SK-N-SH (cell line): ENCODE results near the gene ALG11.

Source experiments
- JUND ChIP-seq: IDR thresholded peaks from 2 replicates; pipeline ENCODE4 v1.4.0; 2012
- POLR2AphosphoS5 ChIP-seq: IDR thresholded peaks from 2 replicates; pipeline ENCODE4 v1.6.1; 2012; ENCODE audit warnings: low read depth, low read length
- RAD21 ChIP-seq: IDR thresholded peaks from 2 replicates; pipeline ENCODE4 v1.6.1; 2012; ENCODE audit warnings: mild to moderate bottlenecking, low read length
- SIN3A ChIP-seq: IDR thresholded peaks from 2 replicates; pipeline ENCODE4 v1.6.1; 2012; ENCODE audit warnings: low read depth, mild to moderate bottlenecking, low read length, moderate library complexity, borderline replicate concordance
- TAF1 ChIP-seq: IDR thresholded peaks from 2 replicates; pipeline ENCODE4 v1.6.1; 2012; ENCODE audit warnings: low read depth, mild to moderate bottlenecking, low read length, moderate library complexity, borderline replicate concordance
- YY1 ChIP-seq: IDR thresholded peaks from 2 replicates; pipeline ENCODE4 v1.4.0; 2012; ENCODE audit warnings: low read depth, mild to moderate bottlenecking
- TF ChIP-seq, protein P1 (sequence below): IDR thresholded peaks from 2 replicates; pipeline ENCODE4 v1.4.0; 2012; ENCODE audit warnings: low read depth
- TF ChIP-seq, protein P2 (sequence below): fragments of 200-600 bp; sonication (generic); IDR thresholded peaks from 2 replicates; pipeline ENCODE4 v1.6.1; 2017; ENCODE audit warnings: antibody characterized with exemption, mild to moderate bottlenecking, moderate library complexity
- TF ChIP-seq, protein P3 (sequence below): IDR thresholded peaks from 2 replicates; pipeline ENCODE4 v1.6.1; 2012; ENCODE audit warnings: mild to moderate bottlenecking, low read depth, low read length, moderate library complexity
- TF ChIP-seq, protein P4 (sequence below): IDR thresholded peaks from 2 replicates; pipeline ENCODE4 v1.4.0; 2012; ENCODE audit warnings: low read depth, borderline replicate concordance

DNA sequence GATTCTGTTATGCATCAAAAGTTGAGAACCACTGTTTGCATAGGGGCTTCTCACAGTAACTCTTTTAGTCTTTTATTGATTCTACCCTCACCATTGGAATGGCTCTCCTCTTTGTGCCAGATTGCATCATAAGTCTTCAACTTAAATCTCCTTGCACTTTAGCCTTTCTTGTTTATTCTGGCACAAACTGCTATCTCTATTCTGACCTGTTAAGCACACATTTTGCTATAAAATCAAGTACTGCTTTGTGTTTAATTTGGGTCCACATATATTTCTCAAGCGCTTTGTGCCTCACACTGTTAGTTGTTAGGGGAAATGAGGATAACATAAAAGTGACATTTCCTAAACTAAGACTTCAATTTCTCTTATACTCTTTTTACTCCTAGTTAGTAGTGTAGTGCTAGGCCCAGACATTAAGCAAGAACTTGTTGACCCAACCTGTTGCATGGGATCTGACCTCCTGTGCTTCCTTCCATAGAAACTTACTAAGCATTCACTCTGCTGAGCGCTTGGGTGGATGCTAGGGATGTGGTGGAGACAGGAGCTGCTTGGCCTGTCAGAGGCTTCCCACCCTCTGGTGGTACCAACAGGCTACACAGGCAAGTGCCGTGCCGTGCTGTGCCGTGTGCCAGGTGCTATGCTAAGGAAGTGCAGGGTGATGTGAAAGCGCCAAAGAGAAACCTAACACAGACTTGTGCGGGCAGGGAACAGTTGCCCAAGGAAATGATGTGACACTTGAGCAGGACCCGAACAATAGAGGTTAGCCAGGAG, 13.5 kb downstream of the ALG11 start:
- TF ChIP-seq, protein P1, sequence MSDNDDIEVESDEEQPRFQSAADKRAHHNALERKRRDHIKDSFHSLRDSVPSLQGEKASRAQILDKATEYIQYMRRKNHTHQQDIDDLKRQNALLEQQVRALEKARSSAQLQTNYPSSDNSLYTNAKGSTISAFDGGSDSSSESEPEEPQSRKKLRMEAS: no peak
- TF ChIP-seq, protein P2, sequence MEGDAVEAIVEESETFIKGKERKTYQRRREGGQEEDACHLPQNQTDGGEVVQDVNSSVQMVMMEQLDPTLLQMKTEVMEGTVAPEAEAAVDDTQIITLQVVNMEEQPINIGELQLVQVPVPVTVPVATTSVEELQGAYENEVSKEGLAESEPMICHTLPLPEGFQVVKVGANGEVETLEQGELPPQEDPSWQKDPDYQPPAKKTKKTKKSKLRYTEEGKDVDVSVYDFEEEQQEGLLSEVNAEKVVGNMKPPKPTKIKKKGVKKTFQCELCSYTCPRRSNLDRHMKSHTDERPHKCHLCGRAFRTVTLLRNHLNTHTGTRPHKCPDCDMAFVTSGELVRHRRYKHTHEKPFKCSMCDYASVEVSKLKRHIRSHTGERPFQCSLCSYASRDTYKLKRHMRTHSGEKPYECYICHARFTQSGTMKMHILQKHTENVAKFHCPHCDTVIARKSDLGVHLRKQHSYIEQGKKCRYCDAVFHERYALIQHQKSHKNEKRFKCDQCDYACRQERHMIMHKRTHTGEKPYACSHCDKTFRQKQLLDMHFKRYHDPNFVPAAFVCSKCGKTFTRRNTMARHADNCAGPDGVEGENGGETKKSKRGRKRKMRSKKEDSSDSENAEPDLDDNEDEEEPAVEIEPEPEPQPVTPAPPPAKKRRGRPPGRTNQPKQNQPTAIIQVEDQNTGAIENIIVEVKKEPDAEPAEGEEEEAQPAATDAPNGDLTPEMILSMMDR: no peak
- no peak for TF ChIP-seq YY1
- no peak for TF ChIP-seq POLR2AphosphoS5
- TF ChIP-seq SIN3A: no peak
- no peak for TF ChIP-seq RAD21
- TF ChIP-seq JUND: no peak
- TF ChIP-seq, protein P3, sequence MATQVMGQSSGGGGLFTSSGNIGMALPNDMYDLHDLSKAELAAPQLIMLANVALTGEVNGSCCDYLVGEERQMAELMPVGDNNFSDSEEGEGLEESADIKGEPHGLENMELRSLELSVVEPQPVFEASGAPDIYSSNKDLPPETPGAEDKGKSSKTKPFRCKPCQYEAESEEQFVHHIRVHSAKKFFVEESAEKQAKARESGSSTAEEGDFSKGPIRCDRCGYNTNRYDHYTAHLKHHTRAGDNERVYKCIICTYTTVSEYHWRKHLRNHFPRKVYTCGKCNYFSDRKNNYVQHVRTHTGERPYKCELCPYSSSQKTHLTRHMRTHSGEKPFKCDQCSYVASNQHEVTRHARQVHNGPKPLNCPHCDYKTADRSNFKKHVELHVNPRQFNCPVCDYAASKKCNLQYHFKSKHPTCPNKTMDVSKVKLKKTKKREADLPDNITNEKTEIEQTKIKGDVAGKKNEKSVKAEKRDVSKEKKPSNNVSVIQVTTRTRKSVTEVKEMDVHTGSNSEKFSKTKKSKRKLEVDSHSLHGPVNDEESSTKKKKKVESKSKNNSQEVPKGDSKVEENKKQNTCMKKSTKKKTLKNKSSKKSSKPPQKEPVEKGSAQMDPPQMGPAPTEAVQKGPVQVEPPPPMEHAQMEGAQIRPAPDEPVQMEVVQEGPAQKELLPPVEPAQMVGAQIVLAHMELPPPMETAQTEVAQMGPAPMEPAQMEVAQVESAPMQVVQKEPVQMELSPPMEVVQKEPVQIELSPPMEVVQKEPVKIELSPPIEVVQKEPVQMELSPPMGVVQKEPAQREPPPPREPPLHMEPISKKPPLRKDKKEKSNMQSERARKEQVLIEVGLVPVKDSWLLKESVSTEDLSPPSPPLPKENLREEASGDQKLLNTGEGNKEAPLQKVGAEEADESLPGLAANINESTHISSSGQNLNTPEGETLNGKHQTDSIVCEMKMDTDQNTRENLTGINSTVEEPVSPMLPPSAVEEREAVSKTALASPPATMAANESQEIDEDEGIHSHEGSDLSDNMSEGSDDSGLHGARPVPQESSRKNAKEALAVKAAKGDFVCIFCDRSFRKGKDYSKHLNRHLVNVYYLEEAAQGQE: no peak
- TF ChIP-seq, protein P4, sequence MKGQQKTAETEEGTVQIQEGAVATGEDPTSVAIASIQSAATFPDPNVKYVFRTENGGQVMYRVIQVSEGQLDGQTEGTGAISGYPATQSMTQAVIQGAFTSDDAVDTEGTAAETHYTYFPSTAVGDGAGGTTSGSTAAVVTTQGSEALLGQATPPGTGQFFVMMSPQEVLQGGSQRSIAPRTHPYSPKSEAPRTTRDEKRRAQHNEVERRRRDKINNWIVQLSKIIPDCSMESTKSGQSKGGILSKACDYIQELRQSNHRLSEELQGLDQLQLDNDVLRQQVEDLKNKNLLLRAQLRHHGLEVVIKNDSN: no peak
- no peak for TF ChIP-seq TAF1
